ENCODE measurements around the gene BAIAP3.

DNA sequence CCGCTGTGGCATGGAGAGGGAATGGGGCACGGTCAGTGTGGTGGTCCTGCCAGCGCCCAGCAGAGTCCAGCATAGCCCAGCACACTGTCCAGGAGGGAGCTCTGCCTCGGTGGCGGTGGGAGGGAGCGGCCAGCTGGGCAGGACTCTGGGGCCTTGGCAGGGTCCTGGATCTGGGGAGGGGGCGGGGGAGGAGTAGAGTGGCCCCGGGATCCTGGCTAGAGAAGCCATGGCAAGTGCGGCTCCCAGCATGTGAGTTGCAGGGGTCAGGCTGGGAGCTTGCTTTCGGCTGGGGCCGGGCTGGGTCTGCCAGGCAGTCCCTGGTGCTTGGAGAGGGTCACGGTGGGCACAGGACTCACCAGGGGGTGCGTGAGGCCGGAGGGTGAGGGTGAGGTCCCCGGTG, 22.1 kb downstream of the BAIAP3 start:
- TF ChIP-seq, protein P1, sequence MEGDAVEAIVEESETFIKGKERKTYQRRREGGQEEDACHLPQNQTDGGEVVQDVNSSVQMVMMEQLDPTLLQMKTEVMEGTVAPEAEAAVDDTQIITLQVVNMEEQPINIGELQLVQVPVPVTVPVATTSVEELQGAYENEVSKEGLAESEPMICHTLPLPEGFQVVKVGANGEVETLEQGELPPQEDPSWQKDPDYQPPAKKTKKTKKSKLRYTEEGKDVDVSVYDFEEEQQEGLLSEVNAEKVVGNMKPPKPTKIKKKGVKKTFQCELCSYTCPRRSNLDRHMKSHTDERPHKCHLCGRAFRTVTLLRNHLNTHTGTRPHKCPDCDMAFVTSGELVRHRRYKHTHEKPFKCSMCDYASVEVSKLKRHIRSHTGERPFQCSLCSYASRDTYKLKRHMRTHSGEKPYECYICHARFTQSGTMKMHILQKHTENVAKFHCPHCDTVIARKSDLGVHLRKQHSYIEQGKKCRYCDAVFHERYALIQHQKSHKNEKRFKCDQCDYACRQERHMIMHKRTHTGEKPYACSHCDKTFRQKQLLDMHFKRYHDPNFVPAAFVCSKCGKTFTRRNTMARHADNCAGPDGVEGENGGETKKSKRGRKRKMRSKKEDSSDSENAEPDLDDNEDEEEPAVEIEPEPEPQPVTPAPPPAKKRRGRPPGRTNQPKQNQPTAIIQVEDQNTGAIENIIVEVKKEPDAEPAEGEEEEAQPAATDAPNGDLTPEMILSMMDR (IDR thresholded peaks at IDR 0.05; ENCODE audit: insufficient read depth, low read length): no peak
- TF ChIP-seq POLR2AphosphoS5 (IDR thresholded peaks at IDR 0.05; ENCODE audit: low read depth) (no peak), SPI1 (IDR thresholded peaks at IDR 0.05; ENCODE audit: borderline replicate concordance, low read depth) (no peak)
- TF ChIP-seq, protein P2, sequence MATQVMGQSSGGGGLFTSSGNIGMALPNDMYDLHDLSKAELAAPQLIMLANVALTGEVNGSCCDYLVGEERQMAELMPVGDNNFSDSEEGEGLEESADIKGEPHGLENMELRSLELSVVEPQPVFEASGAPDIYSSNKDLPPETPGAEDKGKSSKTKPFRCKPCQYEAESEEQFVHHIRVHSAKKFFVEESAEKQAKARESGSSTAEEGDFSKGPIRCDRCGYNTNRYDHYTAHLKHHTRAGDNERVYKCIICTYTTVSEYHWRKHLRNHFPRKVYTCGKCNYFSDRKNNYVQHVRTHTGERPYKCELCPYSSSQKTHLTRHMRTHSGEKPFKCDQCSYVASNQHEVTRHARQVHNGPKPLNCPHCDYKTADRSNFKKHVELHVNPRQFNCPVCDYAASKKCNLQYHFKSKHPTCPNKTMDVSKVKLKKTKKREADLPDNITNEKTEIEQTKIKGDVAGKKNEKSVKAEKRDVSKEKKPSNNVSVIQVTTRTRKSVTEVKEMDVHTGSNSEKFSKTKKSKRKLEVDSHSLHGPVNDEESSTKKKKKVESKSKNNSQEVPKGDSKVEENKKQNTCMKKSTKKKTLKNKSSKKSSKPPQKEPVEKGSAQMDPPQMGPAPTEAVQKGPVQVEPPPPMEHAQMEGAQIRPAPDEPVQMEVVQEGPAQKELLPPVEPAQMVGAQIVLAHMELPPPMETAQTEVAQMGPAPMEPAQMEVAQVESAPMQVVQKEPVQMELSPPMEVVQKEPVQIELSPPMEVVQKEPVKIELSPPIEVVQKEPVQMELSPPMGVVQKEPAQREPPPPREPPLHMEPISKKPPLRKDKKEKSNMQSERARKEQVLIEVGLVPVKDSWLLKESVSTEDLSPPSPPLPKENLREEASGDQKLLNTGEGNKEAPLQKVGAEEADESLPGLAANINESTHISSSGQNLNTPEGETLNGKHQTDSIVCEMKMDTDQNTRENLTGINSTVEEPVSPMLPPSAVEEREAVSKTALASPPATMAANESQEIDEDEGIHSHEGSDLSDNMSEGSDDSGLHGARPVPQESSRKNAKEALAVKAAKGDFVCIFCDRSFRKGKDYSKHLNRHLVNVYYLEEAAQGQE (IDR thresholded peaks at IDR 0.05; ENCODE audit: insufficient replicate concordance, low read depth): no peak

Measured in HL-60 (cell line).